A673 (cell line): Measurements from ENCODE around the gene RASGRF1. TPM values are rescaled to one million over a fixed set of nuclear protein-coding genes. Genes with fewer than 3 reads are reported as not detected.

Experiments
- BruUV-seq: library from RNA; stranded (reverse); fragments of 400-500 nt; replicated peaks from 2 replicates; lab custom pipeline; 2021; lab: Mats Ljungman, UMichigan
- CTCF ChIA-PET: fragments of 300-600 bp; sonication (Branson Sonifier 250); formaldehyde crosslinking; loops from one replicate; lab custom pipeline; 2022; ENCODE audit warnings: antibody characterized with exemption; lab: Charles Lee
- POLR2A ChIA-PET: fragments of 300-600 bp; sonication (Branson Sonifier 250); formaldehyde crosslinking; loops from one replicate; lab custom pipeline; 2022; ENCODE audit warnings: antibody characterized with exemption; ENCODE audit not compliant: low non-redundant PET; lab: Charles Lee
- DNase-seq: peaks from one replicate; pipeline ENCODE4 v3.0.0-alpha.2; 2015; ENCODE audit warnings: low spot score
- H3K27ac ChIP-seq: fragments of 200-600 bp; sonication (generic); 2 replicates; pipeline ENCODE4 v1.5.1; 2016; ENCODE audit warnings: mixed run types, low read depth, mild to moderate bottlenecking, mixed read lengths, antibody characterized with exemption, low read length; ENCODE audit not compliant: poor library complexity, severe bottlenecking
- H3K27me3 ChIP-seq: fragments of 200-600 bp; sonication (generic); replicated peaks from 2 replicates; pipeline ENCODE4 v1.6.1; 2017; ENCODE audit warnings: mixed run types, low read depth, mild to moderate bottlenecking, mixed read lengths, antibody characterized with exemption, low read length; ENCODE audit not compliant: insufficient read depth, poor library complexity
- H3K36me3 ChIP-seq: fragments of 200-600 bp; sonication (generic); 2 replicates; pipeline ENCODE4 v1.6.1; 2016; ENCODE audit warnings: mixed run types, mild to moderate bottlenecking, mixed read lengths, antibody characterized with exemption, low read length; ENCODE audit not compliant: insufficient read depth, poor library complexity, severe bottlenecking
- H3K4me1 ChIP-seq: fragments of 200-600 bp; sonication (generic); 2 replicates; pipeline ENCODE4 v1.6.1; 2017; ENCODE audit warnings: mixed run types, mild to moderate bottlenecking, mixed read lengths, antibody characterized with exemption, low read length; ENCODE audit not compliant: insufficient read depth, poor library complexity, severe bottlenecking
- H3K4me3 ChIP-seq: fragments of 200-600 bp; sonication (generic); 2 replicates; pipeline ENCODE4 v1.5.1; 2016; ENCODE audit warnings: low read depth, mixed run types, mild to moderate bottlenecking, mixed read lengths, low read length; ENCODE audit not compliant: poor library complexity, severe bottlenecking
- H3K9me3 ChIP-seq: fragments of 200-600 bp; sonication (generic); 2 replicates; pipeline ENCODE4 v1.6.1; 2016; ENCODE audit warnings: mixed run types, low read depth, mild to moderate bottlenecking, mixed read lengths, antibody characterized with exemption, low read length; ENCODE audit not compliant: poor library complexity, severe bottlenecking
- CTCF ChIP-seq: fragments of 300-800, 200-600 bp; sonication (generic); conservative IDR thresholded peaks from 2 replicates; pipeline ENCODE4 v1.5.1; 2017; ENCODE audit warnings: low read depth, mild to moderate bottlenecking, antibody characterized with exemption, low read length, moderate library complexity, mixed read lengths
- EZH2 ChIP-seq: fragments of 200-600 bp; sonication (generic); IDR thresholded peaks from 2 replicates; pipeline ENCODE4 v1.6.1; 2017; ENCODE audit warnings: borderline replicate concordance, low read depth, mild to moderate bottlenecking, mixed read lengths, antibody characterized with exemption, low read length; ENCODE audit not compliant: poor library complexity, severe bottlenecking
- intact Hi-C: fragments of 100-400 bp; cut with micrococcal nuclease; formaldehyde crosslinking; loops from one replicate; pipeline ENCODE4 v1.10.0; 2022; ENCODE audit not compliant: unreplicated experiment
- total RNA-seq: library from RNA; stranded (reverse); gene quantifications from 2 replicates; pipeline ENCODE4 v1.2.3, GENCODE V29; 2021

RASGRF1 gene
- total RNA-seq, 1 experiment from 2014 or later: 0.73 TPM

- no peaks in the 10 kb centered on the region for H3K36me3 ChIP-seq
- no peaks in the 10 kb centered on the region for H3K9me3 ChIP-seq
- intact Hi-C loops: no loop called here
- no peak overlapping the region for H3K4me3 ChIP-seq
- no peak for TF ChIP-seq EZH2
- no peak for TF ChIP-seq CTCF
- H3K4me1 ChIP-seq: no peaks in the 10 kb centered on the region
- no peaks in the 10 kb centered on the region for H3K27me3 ChIP-seq
- CTCF ChIA-PET: no interaction called here
- POLR2A ChIA-PET: no interaction called here
- H3K27ac ChIP-seq: no peak overlapping the region
- no peak for DNase-seq
- no TSS peak for BruUV-seq
Measured at GRCh38 chr15:79073336-79073735, 17.2 kb downstream of the RASGRF1 start.

- Histone ChIP-seq H3K4me1 (no peaks in the 10 kb centered on the region), H3K27ac (no peak overlapping the region), H3K9me3 (no peaks in the 10 kb centered on the region), H3K4me3 (no peak overlapping the region), H3K27me3 (no peaks in the 10 kb centered on the region), H3K36me3 (no peaks in the 10 kb centered on the region)
- TF ChIP-seq EZH2 (no peak), CTCF (no peak)
- DNase-seq: no peak
- CTCF ChIA-PET: no interaction called here
- intact Hi-C loops: no loop called here
- BruUV-seq: no TSS peak
- POLR2A ChIA-PET: no interaction called here
Measured at GRCh38 chr15:79071901-79072300, 18.7 kb downstream of the RASGRF1 start.

GRCh38 chr15:79068790-79069189, 21.8 kb downstream of the RASGRF1 start:
- ChIA-PET POLR2A (no interaction called here), CTCF (no interaction called here)
- H3K4me1 ChIP-seq: no peaks in the 10 kb centered on the region
- H3K27me3 ChIP-seq: no peaks in the 10 kb centered on the region
- no peak for DNase-seq
- no TSS peak for BruUV-seq
- intact Hi-C loops: no loop called here
- no peaks in the 10 kb centered on the region for H3K9me3 ChIP-seq
- no peaks in the 10 kb centered on the region for H3K36me3 ChIP-seq
- no peak for TF ChIP-seq CTCF
- TF ChIP-seq EZH2: no peak
- no peak overlapping the region for H3K4me3 ChIP-seq
- H3K27ac ChIP-seq: no peak overlapping the region
